HG02798 (cell line): ENCODE data around the gene BMAL1.
A peak's percentile ranks its signal among the peaks of the same experiment; 100 is the strongest.
"Not testable (repeated sequence)": the region's sequence is repeated elsewhere in the genome, so short reads cannot be mapped to it uniquely, and the experiment has no call there.

Experiments used
- ATAC-seq: cut with Tn5 transposase; IDR thresholded peaks from one replicate; pipeline ENCODE4 v1.9.1; 2021; ENCODE audit warnings: mild to moderate bottlenecking; ENCODE audit not compliant: unreplicated experiment, poor library complexity

Gene BMAL1

GRCh38 chr11:13277768-13278608, at the start of gene BMAL1:
Gene BMAL1, plus strand, starts transcription at chr11:13277790. Its CDS starts 76,519 bp downstream, at chr11:13354309.
- peak; percentile 24 for ATAC-seq

- ATAC-seq = no peak
These were observed 49.0 kb upstream of the BMAL1 start for GRCh38 chr11:13228572-13228971.

DNA sequence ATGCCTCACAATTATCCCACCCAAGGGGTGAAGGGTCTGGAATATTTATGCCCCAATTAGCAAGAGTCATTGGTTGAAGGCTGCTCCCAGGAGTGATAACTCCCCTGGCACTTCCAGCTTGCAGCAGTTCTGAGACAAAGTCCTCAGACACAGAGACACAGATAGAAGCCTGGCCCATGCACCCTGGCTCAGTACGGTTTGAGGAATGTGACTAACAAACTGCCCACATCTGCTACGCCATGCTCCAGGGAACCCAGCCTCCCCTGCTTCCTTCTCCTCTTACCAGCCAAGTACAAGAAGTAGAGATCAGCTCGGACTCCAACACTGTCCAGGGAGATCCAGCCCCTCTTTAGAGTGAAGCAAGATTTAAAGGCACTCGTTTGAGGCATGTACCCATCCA, 48.5 kb upstream of the BMAL1 start:
- no peak for ATAC-seq

GRCh38 chr11:13229711-13230318, 47.8 kb upstream of the BMAL1 start:
- no peak for ATAC-seq

GRCh38 chr11:13233173-13233745, 44.3 kb upstream of the BMAL1 start:
- no peak for ATAC-seq

- ATAC-seq = no peak
These were observed 41.7 kb upstream of the BMAL1 start for GRCh38 chr11:13235895-13236294.

DNA sequence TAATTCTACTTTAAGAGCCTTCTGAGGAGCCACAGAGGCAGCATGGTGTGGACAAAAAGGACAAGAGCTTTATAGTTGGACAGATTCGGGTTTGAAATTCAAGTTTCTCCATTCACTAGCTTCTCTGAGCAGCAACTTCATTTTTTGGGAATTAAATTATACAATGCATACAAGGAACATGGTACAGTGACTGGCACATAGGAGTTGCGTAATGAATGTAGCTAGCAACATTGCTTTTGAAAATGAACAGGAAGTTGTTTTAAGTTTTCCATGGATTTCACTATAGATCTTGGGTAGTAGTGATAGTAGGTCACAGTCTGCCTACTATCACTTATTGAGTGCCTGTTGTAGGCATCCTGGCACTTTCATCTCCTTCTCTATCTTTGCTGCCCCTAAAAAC, 41.0 kb upstream of the BMAL1 start:
- no peak for ATAC-seq

DNA sequence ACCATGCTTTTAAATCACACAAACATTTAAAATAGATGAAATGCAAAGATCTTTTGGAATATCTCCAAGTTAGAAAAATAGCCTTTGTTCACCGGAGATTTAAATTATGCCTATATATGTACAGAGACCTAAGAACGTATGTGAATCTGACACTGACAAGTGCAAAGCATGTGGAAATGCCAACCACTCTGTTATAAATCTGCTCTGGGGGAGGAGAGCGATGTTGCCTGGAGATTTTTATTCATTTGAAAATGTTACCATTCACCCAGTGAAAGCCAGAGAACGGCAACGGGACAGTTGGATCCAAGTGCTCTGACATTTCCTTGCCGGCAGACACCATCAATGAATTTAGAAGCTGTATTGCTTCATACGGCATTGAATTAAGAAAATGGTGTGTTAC, 39.8 kb upstream of the BMAL1 start:
- no peak for ATAC-seq

DNA sequence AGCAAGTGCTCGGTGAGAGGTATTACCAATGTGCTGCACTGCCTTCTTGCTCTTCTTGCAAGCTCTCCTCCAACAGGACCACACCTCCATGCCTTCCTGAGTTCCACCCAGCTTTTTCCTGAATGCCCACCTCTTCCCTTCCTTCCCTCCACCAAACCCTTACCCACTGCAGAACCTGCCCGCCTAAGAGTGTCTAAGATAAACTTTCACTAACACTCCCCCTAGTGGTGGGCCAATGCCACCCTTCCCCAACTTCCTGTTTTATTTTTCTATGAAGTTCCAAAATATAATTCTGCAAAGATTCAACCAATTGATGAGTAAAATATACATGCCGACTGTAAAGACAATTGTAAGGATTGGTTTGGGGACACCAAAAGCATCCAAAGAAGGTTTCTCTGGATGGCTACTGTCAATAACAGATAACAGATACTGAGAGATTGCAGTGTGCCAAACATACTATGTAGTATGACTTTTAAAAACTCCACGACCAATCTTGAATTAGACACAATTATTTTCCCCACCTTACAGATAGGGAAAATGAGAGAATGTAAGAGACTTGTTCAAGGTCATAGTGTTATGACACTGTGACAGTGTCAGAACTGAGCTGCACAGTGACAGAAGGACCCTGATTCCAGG, 38.6 kb upstream of the BMAL1 start:
- ATAC-seq = peak; percentile 70

GRCh38 chr11:13242564-13242963, 35.0 kb upstream of the BMAL1 start:
- no peak for ATAC-seq

GRCh38 chr11:13247606-13248296, 29.8 kb upstream of the BMAL1 start:
- no peak for ATAC-seq

DNA sequence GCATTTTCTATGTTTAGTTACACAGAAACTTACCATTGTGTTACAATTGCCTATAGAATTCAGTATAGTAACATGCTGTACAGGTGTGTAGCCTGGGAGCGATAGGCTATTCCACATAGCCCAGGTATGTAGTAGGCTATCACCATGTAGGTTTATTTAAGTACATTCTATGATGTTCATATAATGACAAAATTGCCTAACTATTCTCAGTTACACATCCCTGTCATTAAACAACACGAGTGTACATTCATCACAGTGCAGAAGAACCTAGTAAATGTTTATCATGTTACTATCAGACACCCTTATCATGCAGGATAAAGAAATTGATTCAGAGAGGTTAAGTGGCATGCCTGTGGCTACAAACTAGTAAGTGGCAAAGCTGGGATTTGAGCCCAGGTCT, 28.4 kb upstream of the BMAL1 start:
- ATAC-seq = no peak

DNA sequence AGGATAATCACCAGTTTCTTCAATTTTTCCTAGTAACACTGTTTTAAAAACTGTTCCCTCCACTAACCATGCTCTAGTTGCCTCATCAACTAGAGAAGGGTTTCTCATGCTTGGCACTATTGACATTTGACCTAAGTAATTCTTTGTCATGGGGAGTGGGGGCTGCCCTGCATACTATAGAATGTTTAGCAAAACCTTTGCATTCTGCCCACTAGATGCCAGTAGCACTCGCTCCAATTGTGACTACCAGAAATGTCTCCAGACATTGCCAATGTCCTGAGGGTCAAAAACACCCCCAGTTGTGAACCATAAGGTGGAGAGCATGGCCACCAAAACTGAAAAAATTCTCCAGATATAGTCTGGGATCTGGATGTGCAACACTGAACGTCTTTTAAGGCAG, 27.6 kb upstream of the BMAL1 start:
- no peak for ATAC-seq

GRCh38 chr11:13251966-13252365, 25.6 kb upstream of the BMAL1 start:
- ATAC-seq = no peak

- ATAC-seq = no peak
These were observed 25.2 kb upstream of the BMAL1 start for GRCh38 chr11:13252438-13252837.

DNA sequence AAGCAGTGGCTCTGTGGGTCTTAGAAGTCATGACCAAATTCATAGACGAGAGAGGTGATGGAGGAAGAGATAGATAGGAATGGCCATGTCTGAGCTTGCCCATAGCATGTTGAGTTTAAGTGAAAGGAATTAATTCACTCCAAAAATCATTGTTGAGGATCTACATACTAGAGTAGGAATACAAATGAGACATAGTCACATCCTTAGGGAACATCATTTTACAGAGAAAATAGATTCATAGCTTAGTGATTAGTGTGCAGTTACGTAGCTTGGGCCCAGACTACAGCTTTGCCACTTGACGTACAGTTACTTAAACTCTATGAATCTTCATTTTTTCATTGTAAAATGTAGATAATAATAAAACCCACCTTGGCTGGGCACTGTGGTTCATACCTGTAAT, 21.4 kb upstream of the BMAL1 start:
- ATAC-seq = no peak

- ATAC-seq = not testable (repeated sequence)
These were observed 19.5 kb upstream of the BMAL1 start for GRCh38 chr11:13258061-13258460.

GRCh38 chr11:13258855-13259254, 18.7 kb upstream of the BMAL1 start:
- no peak for ATAC-seq

DNA sequence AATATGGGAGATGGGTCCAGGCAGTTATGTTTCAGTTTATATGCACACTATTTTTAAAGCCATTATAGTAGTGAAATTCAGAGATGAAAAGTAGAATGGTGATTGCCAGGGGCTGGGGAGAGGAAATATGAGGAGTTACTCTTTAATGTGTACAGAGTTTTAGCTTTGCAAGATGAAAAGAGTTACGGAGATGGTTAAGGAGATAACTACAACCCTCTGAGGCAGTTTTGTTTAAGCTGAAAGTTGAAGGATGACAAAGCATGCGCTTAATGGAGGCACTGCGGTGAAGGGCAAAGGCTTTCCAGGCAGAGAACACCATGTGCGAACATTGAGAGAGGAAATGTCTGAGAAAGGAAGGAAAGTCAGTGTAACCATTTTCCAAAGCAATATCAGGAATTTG, 18.2 kb upstream of the BMAL1 start:
- ATAC-seq = no peak

DNA sequence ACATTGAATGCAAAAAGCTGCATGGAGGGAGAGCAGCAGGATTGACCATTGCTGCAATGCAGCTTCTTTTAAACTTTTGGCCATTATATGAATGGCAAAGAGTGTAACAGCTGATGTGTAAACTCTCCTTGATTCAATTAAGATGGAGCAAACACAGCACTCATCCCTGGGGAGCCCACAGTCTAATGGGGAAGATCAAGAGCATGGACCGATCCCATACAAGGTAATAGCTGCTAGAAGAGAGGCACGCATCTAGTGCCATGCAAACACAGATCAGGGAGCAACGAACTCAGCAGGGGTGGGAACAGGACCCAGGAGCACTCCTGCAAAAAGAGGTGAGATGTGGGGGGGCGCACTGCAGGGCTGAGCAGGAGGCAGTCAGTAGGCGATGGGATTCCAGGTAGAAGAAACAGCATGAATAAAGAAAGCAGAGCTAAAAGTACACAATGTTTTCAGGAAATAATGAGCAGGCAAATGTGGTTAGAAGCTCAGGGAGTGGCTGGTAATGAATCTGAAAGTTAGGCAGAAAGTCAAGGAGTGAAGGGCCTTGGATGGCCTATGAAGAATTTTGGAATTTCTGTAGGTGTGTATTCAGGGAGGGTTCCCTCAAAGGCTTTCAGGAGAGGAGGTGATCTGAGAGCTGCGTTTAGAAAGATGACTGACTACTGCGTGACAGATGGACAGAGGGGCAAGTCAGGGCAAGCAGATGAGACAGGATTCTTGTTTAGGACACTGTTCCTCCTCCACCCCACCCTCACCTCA, 17.2 kb upstream of the BMAL1 start:
- ATAC-seq = no peak
